H1 (cell line): Measurements from ENCODE around the gene ACTG1. TPM values are rescaled to one million over a fixed set of nuclear protein-coding genes. Genes with fewer than 3 reads are reported as not detected.

Source experiments
- CTCF ChIA-PET: fragments of 300-600 bp; sonication (Branson Sonifier 250); formaldehyde crosslinking; loops from one replicate; lab custom pipeline; 2021; ENCODE audit not compliant: partially characterized antibody; lab: Charles Lee
- POLR2A ChIA-PET: fragments of 300-600 bp; sonication (Branson Sonifier 250); formaldehyde crosslinking; loops from one replicate; lab custom pipeline; 2021; ENCODE audit warnings: inconsistent platforms; ENCODE audit not compliant: partially characterized antibody; lab: Charles Lee
- DNase-seq, 2 experiments: peaks; one replicate each; pipeline versions ENCODE4 v3.0.0 to v3.0.0-alpha.2; 2010 to 2022; ENCODE audit warnings: low spot score in 2 of 2, low read depth in 1 of 2, mixed read lengths in 1 of 2
- FAIRE-seq: peaks from 2 replicates; lab custom pipeline; 2011; peaks lifted over from hg19 to GRCh38; lab: Jason Lieb, UNC
- H2AFZ ChIP-seq: 2 replicates; pipeline ENCODE4 v1.8.1; 2012; ENCODE audit warnings: low read length, inconsistent platforms
- H2AK5ac ChIP-seq: 2 replicates; pipeline ENCODE4 v1.6.1; 2013; ENCODE audit warnings: low read depth, low read length
- H2BK120ac ChIP-seq: replicated peaks from 2 replicates; pipeline ENCODE3; 2013; ENCODE audit warnings: low read depth, low read length, inconsistent platforms
- H2BK12ac ChIP-seq: 2 replicates; pipeline ENCODE4 v1.6.1; 2013; ENCODE audit warnings: low read depth, low read length
- H2BK15ac ChIP-seq: 2 replicates; pipeline ENCODE4 v1.6.1; 2013; ENCODE audit warnings: low read length
- H2BK20ac ChIP-seq: 2 replicates; pipeline ENCODE4 v1.6.1; 2013; ENCODE audit warnings: low read length
- H2BK5ac ChIP-seq: 2 replicates; pipeline ENCODE4 v1.6.1; 2013; ENCODE audit warnings: low read depth, low read length
- H3K14ac ChIP-seq: 2 replicates; pipeline ENCODE4 v1.6.1; 2013; ENCODE audit warnings: inconsistent platforms; ENCODE audit not compliant: insufficient read length
- H3K18ac ChIP-seq: 2 replicates; pipeline ENCODE4 v1.6.1; 2013; ENCODE audit warnings: low read length; ENCODE audit errors: extremely low read depth
- H3K23ac ChIP-seq: 2 replicates; pipeline ENCODE4 v1.6.1; 2013; ENCODE audit warnings: inconsistent platforms; ENCODE audit not compliant: insufficient read length
- H3K23me2 ChIP-seq: 2 replicates; pipeline ENCODE4 v1.6.1; 2013; ENCODE audit warnings: low read depth, low read length
- H3K27ac ChIP-seq: 2 replicates; pipeline ENCODE4 v1.6.1; 2011; ENCODE audit warnings: low read depth, low read length, inconsistent platforms
- H3K27me3 ChIP-seq, 4 experiments: replicated peaks in 1 of 4; 1 replicate in 1 of 4; 2 replicates in 3 of 4; pipeline versions ENCODE4 v1.6.1 to v1.8.1; 2011 to 2013; ENCODE audit warnings: low read length in 3 of 4, mild to moderate bottlenecking in 3 of 4, inconsistent platforms in 2 of 4, mixed read lengths in 2 of 4, moderate library complexity in 1 of 4; ENCODE audit not compliant: control insufficient read depth in 3 of 4, insufficient read depth in 3 of 4; ENCODE audit errors: extremely low read depth in 1 of 4
- H3K36me3 ChIP-seq, 4 experiments: 2 replicates each; pipeline versions ENCODE4 v1.6.1 to v1.8.1; 2011 to 2013; ENCODE audit warnings: mild to moderate bottlenecking in 4 of 4, low read length in 3 of 4, moderate library complexity in 2 of 4, control low read depth in 1 of 4, inconsistent platforms in 1 of 4; ENCODE audit not compliant: insufficient read depth in 4 of 4, control insufficient read depth in 2 of 4
- H3K4ac ChIP-seq: replicated peaks from 2 replicates; pipeline ENCODE3; 2013; ENCODE audit warnings: low read length, low read depth, mixed read lengths, inconsistent platforms; ENCODE audit not compliant: insufficient read length
- H3K4me1 ChIP-seq, 4 experiments: replicated peaks in 1 of 4; 1 replicate in 1 of 4; 2 replicates in 3 of 4; pipeline versions ENCODE4 v1.6.1 to v1.8.1; 2011 to 2013; ENCODE audit warnings: low read length in 3 of 4, inconsistent platforms in 2 of 4, mixed read lengths in 1 of 4; ENCODE audit not compliant: insufficient read depth in 4 of 4, control insufficient read depth in 3 of 4
- H3K4me2 ChIP-seq, 2 experiments: 2 replicates each; pipeline versions ENCODE4 v1.6.1 to v1.8.1; 2011 to 2013; ENCODE audit warnings: low read depth in 2 of 2, low read length in 2 of 2, control low read depth in 1 of 2, inconsistent platforms in 1 of 2, mild to moderate bottlenecking in 1 of 2; ENCODE audit not compliant: insufficient read depth in 1 of 2
- H3K4me3 ChIP-seq, 4 experiments: fragments of 200-600, 300-600 bp in 1 of 4; sonication (generic), shearing (Covaris generic), sonication (Bioruptor Twin) in 1 of 4; 2 replicates each; pipeline versions ENCODE4 v1.5.1 to v1.8.1; 2011 to 2016; ENCODE audit warnings: low read length in 4 of 4, low read depth in 3 of 4, control low read depth in 2 of 4, inconsistent platforms in 2 of 4, mild to moderate bottlenecking in 2 of 4, mixed read lengths in 1 of 4, moderate library complexity in 1 of 4; ENCODE audit not compliant: insufficient read depth in 2 of 4; ENCODE audit errors: extremely low read depth in 1 of 4
- H3K56ac ChIP-seq: replicated peaks from 2 replicates; pipeline ENCODE3; 2013; ENCODE audit warnings: low read depth, mild to moderate bottlenecking, mixed read lengths, low read length, inconsistent platforms; ENCODE audit not compliant: insufficient read length
- H3K79me1 ChIP-seq: 2 replicates; pipeline ENCODE4 v1.6.1; 2013; ENCODE audit warnings: low read depth, low read length, control low read depth
- H3K79me2 ChIP-seq, 2 experiments: 2 replicates each; pipeline versions ENCODE4 v1.6.1 to v1.8.1; 2012 to 2013; ENCODE audit warnings: low read length in 2 of 2, mild to moderate bottlenecking in 2 of 2, inconsistent platforms in 1 of 2; ENCODE audit not compliant: insufficient read depth in 2 of 2, control insufficient read depth in 1 of 2
- H3K9ac ChIP-seq, 4 experiments: replicated peaks in 1 of 4; 1 replicate in 1 of 4; 2 replicates in 3 of 4; pipeline versions ENCODE4 v1.6.1 to v1.8.1; 2011 to 2013; ENCODE audit warnings: low read depth in 3 of 4, low read length in 3 of 4, control low read depth in 2 of 4, mild to moderate bottlenecking in 2 of 4, moderate library complexity in 2 of 4, inconsistent platforms in 1 of 4; ENCODE audit errors: extremely low read depth in 1 of 4
- H3K9me3 ChIP-seq, 2 experiments: 2 replicates each; pipeline versions ENCODE4 v1.6.1 to v1.8.1; 2012 to 2013; ENCODE audit warnings: mild to moderate bottlenecking in 2 of 2, moderate library complexity in 2 of 2, control low read depth in 1 of 2, inconsistent platforms in 1 of 2, low read depth in 1 of 2, low read length in 1 of 2, mixed read lengths in 1 of 2; ENCODE audit not compliant: insufficient read depth in 2 of 2
- H4K20me1 ChIP-seq, 2 experiments: replicated peaks in 1 of 2; 2 replicates each; pipeline versions ENCODE3 to v1.8.1; 2011 to 2013; ENCODE audit warnings: inconsistent platforms in 2 of 2, low read length in 2 of 2, mild to moderate bottlenecking in 1 of 2; ENCODE audit not compliant: insufficient read depth in 2 of 2, control insufficient read depth in 1 of 2
- H4K5ac ChIP-seq: 2 replicates; pipeline ENCODE4 v1.6.1; 2013; ENCODE audit warnings: low read length, low read depth, mixed read lengths, inconsistent platforms; ENCODE audit not compliant: insufficient read length
- H4K8ac ChIP-seq: 2 replicates; pipeline ENCODE4 v1.8.0; 2013; ENCODE audit warnings: mild to moderate bottlenecking, moderate library complexity, low read length, inconsistent platforms; ENCODE audit not compliant: insufficient read depth; ENCODE audit errors: extremely low read depth
- H4K91ac ChIP-seq: replicated peaks from 2 replicates; pipeline ENCODE3; 2013; ENCODE audit warnings: low read length, mixed read lengths, inconsistent platforms; ENCODE audit not compliant: insufficient read length
- CEBPB ChIP-seq: IDR thresholded peaks from 2 replicates; pipeline ENCODE4 v1.6.1; 2012; ENCODE audit warnings: low read depth, low read length
- CHD2 ChIP-seq: IDR thresholded peaks from 2 replicates; pipeline ENCODE4 v1.6.1; 2012; ENCODE audit warnings: low read length, improper control_type of control experiment
- CREB1 ChIP-seq: IDR thresholded peaks from 2 replicates; pipeline ENCODE4 v1.6.1; 2012; ENCODE audit warnings: inconsistent platforms
- EZH2 ChIP-seq: fragments of 200-600 bp; sonication (generic); IDR thresholded peaks from 2 replicates; pipeline ENCODE4 v1.7.1; 2012; ENCODE audit warnings: low read depth, mild to moderate bottlenecking, moderate library complexity, low read length, inconsistent platforms; ENCODE audit not compliant: severe bottlenecking
- FOSL1 ChIP-seq: IDR thresholded peaks from 2 replicates; pipeline ENCODE4 v1.6.1; 2011; ENCODE audit warnings: mild to moderate bottlenecking, low read depth, low read length, moderate library complexity; ENCODE audit not compliant: insufficient read depth
- KDM4A ChIP-seq: IDR thresholded peaks from one replicate; pipeline ENCODE4 v1.7.1; 2012; ENCODE audit warnings: low read depth, mild to moderate bottlenecking, moderate library complexity, low read length, inconsistent platforms; ENCODE audit not compliant: severe bottlenecking
- MAFK ChIP-seq: IDR thresholded peaks from 2 replicates; pipeline ENCODE4 v1.6.1; 2012; ENCODE audit warnings: low read depth, mild to moderate bottlenecking, improper control_type of control experiment, low read length
- POU5F1 ChIP-seq: IDR thresholded peaks from 2 replicates; pipeline ENCODE4 v1.6.1; 2011; ENCODE audit warnings: low read depth, mild to moderate bottlenecking, low read length, moderate library complexity
- SP1 ChIP-seq: IDR thresholded peaks from 2 replicates; pipeline ENCODE4 v1.6.1; 2011; ENCODE audit warnings: low read depth, low read length
- SP4 ChIP-seq: IDR thresholded peaks from 2 replicates; pipeline ENCODE4 v1.6.1; 2012; ENCODE audit warnings: low read length, inconsistent platforms
- TAF1 ChIP-seq: IDR thresholded peaks from 2 replicates; pipeline ENCODE4 v1.6.1; 2011; ENCODE audit warnings: mild to moderate bottlenecking, low read depth, low read length
- TAF7 ChIP-seq: optimal IDR thresholded peaks from 2 replicates; pipeline ENCODE3; 2011; ENCODE audit warnings: low read depth, mild to moderate bottlenecking, inconsistent platforms, low read length, moderate library complexity, borderline replicate concordance
- TBP ChIP-seq: IDR thresholded peaks from 2 replicates; pipeline ENCODE4 v1.6.1; 2011; ENCODE audit warnings: low read depth, low read length, improper control_type of control experiment
- WGBS, 2 experiments: shearing (Covaris generic) in 1 of 2; methylation state at CpG; one replicate each; pipeline versions ENCODE4 v1.1.6 to v1.1.7; 2013 to 2015; ENCODE audit warnings: low lambda C conversion rate in 2 of 2, mixed read lengths in 2 of 2, inconsistent platforms in 1 of 2, low coverage in 1 of 2, missing lambda C conversion rate in 1 of 2; ENCODE audit not compliant: insufficient replicate concordance in 2 of 2, insufficient coverage in 1 of 2, insufficient read length in 1 of 2; ENCODE audit errors: extremely low coverage in 1 of 2, missing lambda C conversion rate in 1 of 2; 5-methylcytosine and 5-hydroxymethylcytosine counted together
- polyA plus RNA-seq, 7 experiments: library from polyadenylated mRNA; depleted of rRNA in 3 of 7; stranded (reverse) in 5 of 7; unstranded in 2 of 7; fragments of >200 nt in 5 of 7; fragments of 200-250 nt in 2 of 7; gene quantifications; 1 replicate in 5 of 7; 2 replicates in 1 of 7; 4 replicates in 1 of 7; pipeline versions ENCODE4 v1.2.1 to v1.2.3, GENCODE V29; 2011 to 2013; ENCODE audit warnings: missing spikeins in 2 of 7, mixed read lengths in 2 of 7
- total RNA-seq: library from RNA; stranded (reverse); fragmentation: NEBNext Ultra II Directional; extraction: Animal tissue kit (Norgen Biotek cat#: 25700); gene quantifications from 2 replicates; pipeline ENCODE4 v1.2.1, GENCODE V29; 2021
- TF ChIP-seq, protein P1 (sequence below): IDR thresholded peaks from 2 replicates; pipeline ENCODE4 v1.6.1; 2011; ENCODE audit warnings: low read length, improper control_type of control experiment

ACTG1 gene
- total and polyA plus RNA-seq, 2 of the 8 experiments (the other 6 are each of a cell fraction or from before 2014, with no cell fraction given): 3,535 to 5,010 TPM

DNA sequence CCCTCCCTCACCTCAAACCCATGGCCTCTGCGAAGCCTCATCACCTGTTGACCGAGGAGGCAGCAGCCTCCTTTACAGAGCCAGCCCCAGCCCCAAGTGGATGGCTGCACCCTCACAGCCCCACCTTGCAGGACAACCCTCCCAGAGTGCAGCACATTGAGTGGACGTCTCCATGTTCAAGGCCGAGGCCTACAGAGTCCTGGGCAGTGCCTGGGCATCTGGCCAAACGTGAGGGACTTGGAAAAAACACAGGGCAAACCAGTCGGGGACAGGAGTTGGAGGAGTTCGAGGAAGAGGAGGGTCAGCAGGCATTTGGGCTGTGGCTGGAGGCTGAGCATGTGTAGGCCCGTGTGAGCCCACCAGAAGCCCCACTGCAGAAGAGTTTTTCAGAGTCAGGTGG is 39.6 kb downstream of the ACTG1 start:
- Histone ChIP-seq H3K79me2 (no peaks in the 10 kb centered on the region), H2BK5ac (no peak overlapping the region), H3K9me3 (no peaks in the 10 kb centered on the region; a peak in 1 of 4 replicates), H3K4me3 (no peak overlapping the region), H2BK15ac (no peak overlapping the region), H3K56ac (no peak overlapping the region), H2AFZ (no peak overlapping the region), H2AK5ac (no peak overlapping the region), H3K27ac (no peak overlapping the region), H4K5ac (no peak overlapping the region), H3K27me3 (peaks cover 0 to 5% (median 0%) of the 10 kb centered on the region in 4 experiments; a peak in 1 of 7 replicates), H3K23me2 (no peaks in the 10 kb centered on the region), H3K4ac (no peak overlapping the region), H4K20me1 (peaks cover 0 to 2% of the 10 kb centered on the region in 2 experiments), H3K79me1 (no peaks in the 10 kb centered on the region), H2BK12ac (no peak overlapping the region), H4K8ac (no peak overlapping the region; the same call in 1 of the 2 replicates), H3K14ac (no peak overlapping the region), H3K9ac (no peak overlapping the region), H3K23ac (no peak overlapping the region), H3K4me1 (no peaks in the 10 kb centered on the region), H3K4me2 (no peak overlapping the region), H3K36me3 (no peaks in the 10 kb centered on the region), H4K91ac (no peak overlapping the region), H3K18ac (no peak overlapping the region), H2BK120ac (no peak overlapping the region), H2BK20ac (no peak overlapping the region)
- FAIRE-seq (no peak), DNase-seq (no peak)
- CTCF ChIA-PET: interaction anchor here (1.1 to 3.1 kb wide), 4 partner anchors 11 to 43 kb away, joined by 3 to 21 read pairs (median 8); no protein-coding TSS in a partner anchor
- 95% methylated on average over 7 of the region's 8 CpGs; no CpG with 5 or more reads in 1 of the 2 experiments for WGBS, 2 experiments
- POLR2A ChIA-PET: interaction anchor here (0.6 to 1.1 kb wide), 2 partner anchors 11 to 31 kb away, joined by 3 read pairs; no protein-coding TSS in a partner anchor
- no peak for TF ChIP-seq EZH2
- TF ChIP-seq SP4: no peak
- TF ChIP-seq SP1: no peak
- no peak for TF ChIP-seq MAFK
- TF ChIP-seq CEBPB: no peak
- no peak for TF ChIP-seq TAF7
- no peak for TF ChIP-seq KDM4A
- TF ChIP-seq, protein P1, sequence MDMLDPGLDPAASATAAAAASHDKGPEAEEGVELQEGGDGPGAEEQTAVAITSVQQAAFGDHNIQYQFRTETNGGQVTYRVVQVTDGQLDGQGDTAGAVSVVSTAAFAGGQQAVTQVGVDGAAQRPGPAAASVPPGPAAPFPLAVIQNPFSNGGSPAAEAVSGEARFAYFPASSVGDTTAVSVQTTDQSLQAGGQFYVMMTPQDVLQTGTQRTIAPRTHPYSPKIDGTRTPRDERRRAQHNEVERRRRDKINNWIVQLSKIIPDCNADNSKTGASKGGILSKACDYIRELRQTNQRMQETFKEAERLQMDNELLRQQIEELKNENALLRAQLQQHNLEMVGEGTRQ: no peak
- TF ChIP-seq TAF1: no peak
- TF ChIP-seq POU5F1: no peak
- no peak for TF ChIP-seq FOSL1
- TF ChIP-seq CHD2: no peak
- TF ChIP-seq CREB1: no peak
- TF ChIP-seq TBP: no peak
